Astrocyte of the cerebellum (primary cell): ENCODE data around the gene GOLIM4.
"Not testable (repeated sequence)": the region's sequence is repeated elsewhere in the genome, so short reads cannot be mapped to it uniquely, and the experiment has no call there.

ENCODE experiments used
- DNase-seq: peaks from one replicate; pipeline ENCODE4 v3.0.0-alpha.2; 2011; ENCODE audit warnings: low read depth
- H3K4me3 ChIP-seq: 2 replicates; pipeline ENCODE4 v1.5.1; 2011; ENCODE audit warnings: mild to moderate bottlenecking, low read depth, low read length, moderate library complexity
- CTCF ChIP-seq: IDR thresholded peaks from 2 replicates; pipeline ENCODE4 v1.5.1; 2012; ENCODE audit warnings: low read length, low read depth, moderate library complexity, mild to moderate bottlenecking; ENCODE audit errors: missing control alignments
- in situ Hi-C: cut with HindIII; loops from 2 replicates; pipeline ENCODE4 v1.10.0; 2017; ENCODE audit warnings: low sequenced_read_pairs

The GOLIM4 gene

GRCh38 chr3:168029705-168030104, 66.0 kb downstream of the GOLIM4 start:
- DNase-seq, result no peak
- H3K4me3 ChIP-seq, result no peak overlapping the region
- TF ChIP-seq CTCF, result no peak
- in situ Hi-C loops, result no loop called here

- no peak for DNase-seq
- no peak for TF ChIP-seq CTCF
- no peak overlapping the region for H3K4me3 ChIP-seq
- in situ Hi-C loops, result no loop called here
Measured at GRCh38 chr3:168028086-168028485, 67.6 kb downstream of the GOLIM4 start.

GRCh38 chr3:168026764-168027163, 69.0 kb downstream of the GOLIM4 start:
- DNase-seq, result no peak
- in situ Hi-C loops, result no loop called here
- TF ChIP-seq CTCF, result no peak
- H3K4me3 ChIP-seq, result no peak overlapping the region

GRCh38 chr3:168025076-168025475, 70.6 kb downstream of the GOLIM4 start:
- no peak for TF ChIP-seq CTCF
- DNase-seq, result no peak
- no peak overlapping the region for H3K4me3 ChIP-seq
- in situ Hi-C loops, result no loop called here

GRCh38 chr3:168024537-168024941, 71.2 kb downstream of the GOLIM4 start:
- peak; percentile 69 for DNase-seq
- no peak overlapping the region for H3K4me3 ChIP-seq
- in situ Hi-C loops, result no loop called here
- no peak for TF ChIP-seq CTCF

- in situ Hi-C loops, result no loop called here
- no peak for DNase-seq
- TF ChIP-seq CTCF, result no peak
- no peak overlapping the region for H3K4me3 ChIP-seq
Measured at GRCh38 chr3:168021737-168022450, 73.8 kb downstream of the GOLIM4 start.

- in situ Hi-C loops, DNase-seq, H3K4me3 ChIP-seq: not testable (repeated sequence)
Measured at GRCh38 chr3:168011280-168011679, 84.4 kb downstream of the GOLIM4 start.
